GM12872 (cell line): ENCODE measurements around the gene TCF12.

Experiments
- TF ChIP-seq, protein P1 (sequence below): IDR thresholded peaks from 3 replicates; pipeline ENCODE4 v1.5.1; 2011; ENCODE audit warnings: low read depth, mild to moderate bottlenecking, low read length, moderate library complexity; ENCODE audit not compliant: insufficient read depth

TCF12 gene

DNA sequence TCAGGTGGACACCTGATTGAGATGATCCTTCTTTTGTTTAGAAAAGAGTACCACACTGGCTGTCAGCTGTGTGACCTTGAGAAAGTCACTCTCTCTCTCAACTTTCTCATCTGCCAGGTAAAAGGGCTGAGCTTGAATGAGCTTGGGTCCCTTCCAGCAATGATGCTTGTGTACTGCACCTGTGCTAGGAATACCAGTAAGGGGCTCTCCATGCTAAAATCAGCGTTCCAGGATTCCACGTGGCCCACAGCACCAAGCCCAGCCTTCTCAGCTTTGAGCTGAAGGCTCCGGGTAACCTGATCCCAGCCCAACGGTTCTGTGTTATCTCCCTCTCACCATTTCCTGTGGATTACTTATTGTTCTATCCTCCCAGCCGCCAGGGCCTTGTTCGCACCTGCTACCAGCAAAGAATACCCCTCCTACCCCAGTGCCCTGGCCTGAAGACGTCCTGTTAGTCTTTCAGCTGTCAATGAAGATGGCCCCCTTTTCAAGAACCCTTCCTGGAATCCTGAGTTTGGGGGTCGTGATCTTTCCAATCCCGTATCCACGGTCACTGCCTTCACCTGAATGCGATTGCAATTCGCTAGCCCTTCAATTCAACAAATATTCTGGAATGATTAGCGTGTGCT lies 403.6 kb downstream of the TCF12 start:
- TF ChIP-seq, protein P1, sequence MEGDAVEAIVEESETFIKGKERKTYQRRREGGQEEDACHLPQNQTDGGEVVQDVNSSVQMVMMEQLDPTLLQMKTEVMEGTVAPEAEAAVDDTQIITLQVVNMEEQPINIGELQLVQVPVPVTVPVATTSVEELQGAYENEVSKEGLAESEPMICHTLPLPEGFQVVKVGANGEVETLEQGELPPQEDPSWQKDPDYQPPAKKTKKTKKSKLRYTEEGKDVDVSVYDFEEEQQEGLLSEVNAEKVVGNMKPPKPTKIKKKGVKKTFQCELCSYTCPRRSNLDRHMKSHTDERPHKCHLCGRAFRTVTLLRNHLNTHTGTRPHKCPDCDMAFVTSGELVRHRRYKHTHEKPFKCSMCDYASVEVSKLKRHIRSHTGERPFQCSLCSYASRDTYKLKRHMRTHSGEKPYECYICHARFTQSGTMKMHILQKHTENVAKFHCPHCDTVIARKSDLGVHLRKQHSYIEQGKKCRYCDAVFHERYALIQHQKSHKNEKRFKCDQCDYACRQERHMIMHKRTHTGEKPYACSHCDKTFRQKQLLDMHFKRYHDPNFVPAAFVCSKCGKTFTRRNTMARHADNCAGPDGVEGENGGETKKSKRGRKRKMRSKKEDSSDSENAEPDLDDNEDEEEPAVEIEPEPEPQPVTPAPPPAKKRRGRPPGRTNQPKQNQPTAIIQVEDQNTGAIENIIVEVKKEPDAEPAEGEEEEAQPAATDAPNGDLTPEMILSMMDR: no peak

DNA sequence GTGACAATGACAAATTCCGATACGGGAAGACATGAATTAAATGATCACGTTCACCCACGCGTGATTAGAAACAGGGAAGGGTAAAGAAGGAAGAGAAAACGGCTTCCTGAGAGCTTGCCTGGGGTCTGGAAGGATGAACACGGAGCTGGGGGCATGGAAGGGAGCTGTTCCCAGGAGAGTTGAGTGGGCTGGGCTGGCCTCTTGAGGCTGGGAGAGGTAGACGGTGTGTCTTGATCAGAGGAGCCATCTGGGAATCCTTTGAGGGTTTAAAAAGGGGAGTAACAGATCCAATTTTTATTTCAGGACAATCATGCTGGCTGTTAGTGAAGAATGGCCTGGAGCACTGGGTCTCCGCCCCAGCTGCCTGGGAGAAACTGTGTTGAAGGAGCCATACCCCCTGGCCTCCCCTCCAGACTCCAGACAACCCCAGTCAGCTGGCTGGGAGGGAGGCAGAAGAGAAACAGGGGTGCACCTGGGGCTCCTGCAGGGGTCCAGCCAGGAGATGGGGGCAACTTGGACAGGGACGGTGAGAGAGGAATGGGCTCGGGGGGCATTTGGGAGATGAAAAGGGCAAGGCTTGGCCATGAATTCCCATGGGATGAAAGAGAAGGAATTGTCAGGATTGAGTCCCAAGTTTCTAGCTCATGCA lies 404.3 kb downstream of the TCF12 start:
- TF ChIP-seq, protein P1: no peak

DNA sequence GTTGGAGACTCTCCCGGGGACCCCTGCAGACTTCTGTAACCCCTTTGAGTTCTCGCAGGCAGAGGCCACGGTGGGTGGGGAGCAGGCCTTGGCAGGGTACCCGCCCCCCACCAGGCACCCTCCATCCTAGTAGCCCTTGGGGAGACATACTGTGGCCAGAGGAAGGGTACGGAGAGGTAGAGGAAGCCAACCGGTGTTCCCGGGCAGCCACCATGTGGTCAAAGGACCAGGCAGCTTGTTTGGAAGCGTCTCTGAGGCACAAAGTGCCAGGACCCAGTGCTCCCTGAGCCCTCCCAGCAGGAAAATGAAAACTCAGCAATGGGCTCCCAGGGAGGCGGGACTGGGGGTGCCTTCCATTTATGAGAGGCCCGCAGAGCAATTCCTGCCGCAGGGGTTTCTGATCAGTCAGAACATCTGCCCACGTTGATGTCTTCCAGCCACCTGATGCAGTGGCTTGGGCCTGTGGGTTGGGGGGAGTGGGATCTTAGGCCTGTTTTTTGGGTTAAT lies 404.9 kb downstream of the TCF12 start:
- TF ChIP-seq, protein P1: no peak

DNA sequence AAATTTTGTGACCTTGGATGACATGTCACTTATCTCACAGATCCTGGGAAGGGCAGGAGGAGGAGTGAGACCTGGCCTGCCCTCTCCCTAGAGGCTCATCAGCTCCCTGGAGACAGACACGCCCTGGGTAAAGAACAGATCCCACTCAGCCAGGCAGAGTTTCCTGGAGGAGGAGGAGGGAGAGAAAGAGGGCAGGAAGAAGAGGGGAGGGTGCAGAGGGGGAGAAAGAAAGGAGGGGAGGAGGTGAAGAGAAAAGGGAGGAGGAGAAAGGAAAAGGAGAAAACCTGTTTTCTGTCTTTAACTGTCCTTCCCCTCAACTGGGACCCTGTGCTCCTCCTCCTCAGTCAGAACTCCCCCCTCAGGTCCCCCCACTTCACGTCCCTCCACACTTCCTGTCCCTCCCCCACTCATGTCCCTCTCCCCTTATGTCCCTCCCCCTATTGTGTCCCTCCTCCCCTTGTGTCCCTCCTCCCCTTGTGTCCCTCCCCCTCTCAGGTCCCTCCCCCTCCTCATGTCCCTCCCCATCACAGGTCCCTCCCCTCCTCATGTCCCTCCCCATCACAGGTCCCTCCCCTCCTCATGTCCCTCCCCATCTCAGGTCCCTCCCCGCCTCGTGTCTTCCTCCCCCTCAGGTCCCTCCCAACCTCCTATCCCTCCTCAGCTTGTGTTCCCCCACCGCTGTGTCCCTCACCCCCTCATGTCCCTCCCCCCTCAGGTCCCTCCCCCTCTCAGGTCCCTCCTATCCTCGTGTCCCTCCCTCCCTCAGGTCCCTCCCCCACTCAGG lies 405.6 kb downstream of the TCF12 start:
- TF ChIP-seq, protein P1: no peak

DNA sequence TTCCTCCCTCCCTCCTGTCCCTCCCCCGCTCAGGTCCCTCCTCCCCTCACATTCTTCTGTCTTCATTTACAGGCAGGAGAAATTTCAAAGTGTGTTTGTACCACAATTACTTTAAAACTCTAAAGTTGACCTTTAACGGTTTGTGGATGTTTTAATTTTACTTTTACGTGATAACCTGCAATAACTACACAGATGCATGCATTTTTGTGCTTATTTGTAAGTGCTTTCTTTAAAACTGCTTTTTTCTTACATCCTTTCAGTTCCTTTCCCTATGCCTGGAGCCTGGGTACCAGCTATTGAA lies 406.1 kb downstream of the TCF12 start:
- TF ChIP-seq, protein P1: no peak

DNA sequence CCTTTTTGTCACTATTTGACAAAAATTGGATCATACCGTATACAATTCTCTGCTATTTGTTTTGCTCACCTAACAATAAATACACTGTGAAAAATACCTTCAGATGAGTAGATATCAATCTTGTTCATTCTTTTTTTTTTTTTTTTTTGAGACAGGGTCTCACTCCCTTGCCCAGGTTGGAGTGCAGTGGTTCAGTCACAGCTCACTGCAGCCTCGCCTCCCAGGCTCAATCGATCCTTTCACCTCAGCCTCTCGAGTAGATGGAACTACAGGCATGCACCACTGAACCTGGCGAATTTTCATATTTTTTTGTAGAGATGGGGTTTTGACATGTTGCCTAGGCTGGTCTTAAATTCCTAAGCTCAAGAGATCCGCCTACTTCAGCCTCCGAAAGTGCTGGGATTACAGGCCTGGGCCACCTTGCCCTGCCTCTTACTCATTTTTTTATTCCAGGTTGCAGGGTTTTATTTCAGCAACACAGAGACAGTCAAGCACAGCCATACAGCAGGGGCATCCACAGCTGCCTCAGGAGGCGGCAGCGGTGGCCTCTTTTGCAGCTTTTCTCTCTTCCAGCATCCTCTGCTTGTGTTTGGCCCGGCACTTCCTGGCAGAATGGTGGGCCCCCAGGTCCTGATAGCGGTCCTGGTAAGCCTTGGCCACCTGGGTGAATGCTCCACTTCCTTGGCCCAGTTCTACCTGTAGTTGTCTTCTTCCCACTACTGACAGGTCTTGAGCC lies 406.7 kb downstream of the TCF12 start:
- TF ChIP-seq, protein P1: no peak

DNA sequence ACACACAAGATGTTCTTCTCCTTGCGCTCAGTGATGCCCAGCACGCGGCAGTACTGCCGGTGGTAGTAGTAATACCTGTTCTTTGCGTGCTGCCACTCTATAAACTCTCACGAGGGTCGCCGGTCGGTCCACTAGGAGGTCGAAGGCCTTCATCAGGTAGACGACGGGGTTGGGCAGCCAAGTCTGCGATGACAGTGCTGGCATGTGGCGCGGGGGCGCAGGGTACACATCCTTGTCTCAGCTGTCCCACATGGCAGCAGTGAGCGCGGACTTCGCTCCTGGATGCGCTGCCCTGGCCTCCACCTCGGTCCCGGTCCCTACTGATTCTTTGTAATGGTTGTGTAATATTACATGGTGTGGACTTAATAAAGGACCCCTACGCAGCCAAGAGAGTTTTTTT lies 407.8 kb downstream of the TCF12 start:
- TF ChIP-seq, protein P1: no peak
